Mesendoderm (in vitro differentiated cells): ENCODE data around the gene COPS9.

ENCODE experiments used
- DNase-seq: peaks from one replicate; pipeline ENCODE4 v3.0.0; 2013
- H2AK5ac ChIP-seq: 2 replicates; pipeline ENCODE4 v1.6.1; 2013; ENCODE audit warnings: low read length, inconsistent platforms
- H2BK120ac ChIP-seq: 2 replicates; pipeline ENCODE4 v1.6.1; 2013; ENCODE audit warnings: low read depth, mild to moderate bottlenecking, low read length, moderate library complexity, mixed read lengths
- H2BK15ac ChIP-seq: replicated peaks from 2 replicates; pipeline ENCODE4 v1.6.1; 2013; ENCODE audit warnings: low read depth, mild to moderate bottlenecking, moderate library complexity
- H2BK5ac ChIP-seq: 2 replicates; pipeline ENCODE4 v1.6.1; 2013; ENCODE audit warnings: low read length, inconsistent platforms
- H3K18ac ChIP-seq: 2 replicates; pipeline ENCODE4 v1.6.1; 2013; ENCODE audit warnings: mild to moderate bottlenecking, low read length, mixed read lengths
- H3K23ac ChIP-seq: one replicate; pipeline ENCODE4 v1.6.1; 2013; ENCODE audit warnings: low read length
- H3K27ac ChIP-seq: 2 replicates; pipeline ENCODE4 v1.5.1; 2013; ENCODE audit warnings: low read depth, mild to moderate bottlenecking, inconsistent platforms, low read length, moderate library complexity
- H3K27me3 ChIP-seq: 2 replicates; pipeline ENCODE4 v1.6.1; 2013; ENCODE audit warnings: low read length, control low read depth, mild to moderate bottlenecking, inconsistent platforms; ENCODE audit not compliant: insufficient read depth, poor library complexity
- H3K36me3 ChIP-seq: 2 replicates; pipeline ENCODE4 v1.6.1; 2013; ENCODE audit warnings: low read length, inconsistent platforms; ENCODE audit not compliant: control insufficient read depth, insufficient read depth
- H3K4ac ChIP-seq: one replicate; pipeline ENCODE4 v1.6.1; 2013; ENCODE audit warnings: low read depth, mild to moderate bottlenecking, low read length, moderate library complexity
- H3K4me1 ChIP-seq: 2 replicates; pipeline ENCODE4 v1.6.1; 2013; ENCODE audit warnings: low read depth, low read length, inconsistent platforms; ENCODE audit not compliant: control insufficient read depth
- H3K4me2 ChIP-seq: 2 replicates; pipeline ENCODE4 v1.6.1; 2013; ENCODE audit warnings: low read length
- H3K4me3 ChIP-seq: 2 replicates; pipeline ENCODE4 v1.5.1; 2013; ENCODE audit warnings: mild to moderate bottlenecking, low read length
- H3K56ac ChIP-seq: one replicate; pipeline ENCODE4 v1.6.1; 2013; ENCODE audit warnings: low read length
- H3K79me1 ChIP-seq: 2 replicates; pipeline ENCODE4 v1.6.1; 2013; ENCODE audit warnings: low read length, inconsistent platforms
- H3K79me2 ChIP-seq: 2 replicates; pipeline ENCODE4 v1.6.1; 2013; ENCODE audit warnings: mild to moderate bottlenecking, low read length; ENCODE audit not compliant: control insufficient read depth, insufficient read depth
- H3K9ac ChIP-seq: 2 replicates; pipeline ENCODE4 v1.6.1; 2013; ENCODE audit warnings: low read length, inconsistent platforms
- H4K5ac ChIP-seq: one replicate; pipeline ENCODE4 v1.6.1; 2013; ENCODE audit warnings: low read length
- H4K8ac ChIP-seq: one replicate; pipeline ENCODE4 v1.6.1; 2013; ENCODE audit warnings: low read depth, mild to moderate bottlenecking, control low read depth, low read length, moderate library complexity
- WGBS: extraction: QIAGEN DNeasy Blood & Tissue Kit; methylation state at CpG from one replicate; pipeline ENCODE4 v1.1.7; 2013; ENCODE audit warnings: low lambda C conversion rate, missing lambda C conversion rate; ENCODE audit not compliant: insufficient coverage; ENCODE audit errors: extremely low coverage; 5-methylcytosine and 5-hydroxymethylcytosine counted together

Gene COPS9

GRCh38 chr2:240127911-240128607 is 8.0 kb downstream of the COPS9 start:
- whole genome bisulfite sequencing = no CpG with 5 or more reads among the region's 16 CpGs
- H3K27me3 ChIP-seq = no peaks in the 10 kb centered on the region
- peaks cover 14% of the 10 kb centered on the region for H3K36me3 ChIP-seq
- no peak overlapping the region for H2AK5ac ChIP-seq
- no peaks in the 10 kb centered on the region for H3K79me2 ChIP-seq
- no peak overlapping the region for H3K18ac ChIP-seq
- no peak overlapping the region for H3K27ac ChIP-seq
- H2BK5ac ChIP-seq = no peak overlapping the region
- H3K4me2 ChIP-seq = no peak overlapping the region
- peaks cover 3% of the 10 kb centered on the region for H3K79me1 ChIP-seq
- no peak overlapping the region for H3K4me3 ChIP-seq
- H2BK15ac ChIP-seq = no peak overlapping the region
- H3K56ac ChIP-seq = no peak overlapping the region
- H3K23ac ChIP-seq = no peak overlapping the region
- no peak overlapping the region for H4K5ac ChIP-seq
- H3K4ac ChIP-seq = no peak overlapping the region
- H2BK120ac ChIP-seq = no peak overlapping the region
- H4K8ac ChIP-seq = no peak overlapping the region
- no peak for DNase-seq
- H3K4me1 ChIP-seq = no peaks in the 10 kb centered on the region
- no peak overlapping the region for H3K9ac ChIP-seq

DNA sequence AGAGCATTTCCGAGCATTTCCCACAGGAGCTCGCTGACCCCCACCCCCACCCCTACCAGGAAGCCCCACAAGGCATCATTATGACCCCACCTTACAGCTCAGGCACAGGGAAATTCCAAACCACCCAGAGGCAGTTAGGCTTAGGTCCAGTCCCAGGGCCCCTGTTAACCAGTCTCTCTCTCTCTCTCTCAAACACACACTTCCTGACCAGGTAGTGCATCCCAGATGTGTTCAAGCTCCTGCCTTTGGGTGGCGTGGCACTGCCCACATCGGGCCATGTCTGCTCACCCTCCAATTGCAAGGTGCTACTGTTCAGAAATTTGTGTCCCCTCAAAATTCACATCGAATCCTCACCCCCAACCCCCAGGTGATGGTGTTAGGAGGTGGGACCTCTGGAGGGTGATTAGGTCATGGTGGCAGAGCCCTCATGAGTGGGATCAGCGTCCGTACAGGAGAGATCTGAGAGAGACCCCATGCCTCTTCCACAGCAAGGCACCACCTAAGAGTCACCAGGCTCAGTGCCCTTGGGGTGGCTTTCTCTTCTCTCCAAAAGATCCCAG is 8.8 kb downstream of the COPS9 start:
- H3K79me2 ChIP-seq = no peaks in the 10 kb centered on the region
- no peak overlapping the region for H2AK5ac ChIP-seq
- no peak overlapping the region for H2BK15ac ChIP-seq
- H4K5ac ChIP-seq = no peak overlapping the region
- no peaks in the 10 kb centered on the region for H3K27me3 ChIP-seq
- no peak overlapping the region for H4K8ac ChIP-seq
- H3K18ac ChIP-seq = no peak overlapping the region
- H2BK5ac ChIP-seq = no peak overlapping the region
- no peak overlapping the region for H3K27ac ChIP-seq
- H3K23ac ChIP-seq = no peak overlapping the region
- H3K4me2 ChIP-seq = no peak overlapping the region
- no peak overlapping the region for H3K56ac ChIP-seq
- H3K4me1 ChIP-seq = no peaks in the 10 kb centered on the region
- WGBS = no CpG with 5 or more reads among the region's 7 CpGs
- H3K36me3 ChIP-seq = peaks cover 14% of the 10 kb centered on the region
- H3K4me3 ChIP-seq = no peak overlapping the region
- no peak for DNase-seq
- no peak overlapping the region for H3K4ac ChIP-seq
- peaks cover under 1% of the 10 kb centered on the region for H3K79me1 ChIP-seq
- H2BK120ac ChIP-seq = no peak overlapping the region
- H3K9ac ChIP-seq = no peak overlapping the region

- H4K5ac ChIP-seq = no peak overlapping the region
- no peaks in the 10 kb centered on the region for H3K79me1 ChIP-seq
- H3K27ac ChIP-seq = no peak overlapping the region
- H3K36me3 ChIP-seq = peaks cover 14% of the 10 kb centered on the region
- no peaks in the 10 kb centered on the region for H3K79me2 ChIP-seq
- H3K18ac ChIP-seq = no peak overlapping the region
- H4K8ac ChIP-seq = no peak overlapping the region
- no peak for DNase-seq
- H2BK120ac ChIP-seq = no peak overlapping the region
- no peak overlapping the region for H3K23ac ChIP-seq
- H3K27me3 ChIP-seq = no peaks in the 10 kb centered on the region
- H3K56ac ChIP-seq = no peak overlapping the region
- no CpG with 5 or more reads among the region's 10 CpGs for WGBS
- H3K4me1 ChIP-seq = no peaks in the 10 kb centered on the region
- no peak overlapping the region for H2BK5ac ChIP-seq
- no peak overlapping the region for H3K4ac ChIP-seq
- H2AK5ac ChIP-seq = no peak overlapping the region
- H3K4me2 ChIP-seq = no peak overlapping the region
- no peak overlapping the region for H3K9ac ChIP-seq
- no peak overlapping the region for H3K4me3 ChIP-seq
- H2BK15ac ChIP-seq = no peak overlapping the region
Observed at GRCh38 chr2:240126731-240127130, 9.4 kb downstream of the COPS9 start.

DNA sequence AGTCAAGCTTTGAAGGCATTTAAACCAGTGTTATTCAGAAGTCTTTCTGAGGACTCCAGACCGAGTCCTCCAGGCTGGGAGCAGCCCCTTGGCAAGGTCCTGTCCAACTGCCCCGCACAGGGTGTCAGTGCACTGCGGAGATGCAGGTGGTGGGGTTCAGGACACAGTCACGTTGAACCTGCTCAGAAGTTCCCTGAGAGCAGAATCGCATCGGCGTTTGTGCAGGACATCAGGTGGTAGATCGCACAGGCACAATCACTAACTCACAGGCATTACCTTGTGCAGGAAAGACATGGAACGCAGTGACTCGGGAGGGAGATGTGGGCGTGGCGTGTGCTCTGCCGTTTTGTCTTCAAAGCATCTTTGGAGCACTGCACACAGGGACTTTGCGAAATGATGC is 10.4 kb downstream of the COPS9 start:
- no CpG with 5 or more reads among the region's 14 CpGs for WGBS
- Histone ChIP-seq H3K18ac (no peak overlapping the region), H4K5ac (no peak overlapping the region), H3K56ac (no peak overlapping the region), H3K27ac (no peak overlapping the region), H3K9ac (no peak overlapping the region), H3K4ac (no peak overlapping the region), H3K79me1 (no peaks in the 10 kb centered on the region), H4K8ac (no peak overlapping the region), H3K79me2 (no peaks in the 10 kb centered on the region), H3K23ac (no peak overlapping the region), H3K27me3 (no peaks in the 10 kb centered on the region), H3K4me3 (no peak overlapping the region), H2BK5ac (no peak overlapping the region), H2BK120ac (no peak overlapping the region), H3K4me1 (no peaks in the 10 kb centered on the region), H3K36me3 (peaks cover 14% of the 10 kb centered on the region), H2BK15ac (no peak overlapping the region), H3K4me2 (no peak overlapping the region), H2AK5ac (no peak overlapping the region)
- no peak for DNase-seq

DNA sequence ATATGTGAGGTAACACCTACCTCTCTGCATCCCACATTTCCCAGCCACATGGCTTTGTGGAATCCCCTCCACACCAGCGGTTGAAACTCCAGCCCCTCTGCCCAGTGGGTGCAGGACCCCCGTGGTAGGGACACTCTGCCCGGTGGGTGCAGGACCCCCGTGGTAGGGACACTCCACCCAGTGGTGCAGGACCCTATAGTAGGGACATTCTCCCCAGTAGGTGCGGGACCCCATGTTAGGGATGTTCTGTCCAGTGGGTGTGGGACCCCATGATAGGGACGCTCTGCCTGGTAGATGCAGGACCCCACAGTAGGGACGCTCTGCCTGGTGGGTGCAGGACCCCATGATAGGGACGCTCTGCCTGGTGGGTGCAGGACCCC is 11.5 kb downstream of the COPS9 start:
- H4K8ac ChIP-seq = no peak overlapping the region
- no peak overlapping the region for H2BK120ac ChIP-seq
- H2BK15ac ChIP-seq = no peak overlapping the region
- H3K9ac ChIP-seq = no peak overlapping the region
- no peak overlapping the region for H3K18ac ChIP-seq
- H3K79me2 ChIP-seq = no peaks in the 10 kb centered on the region
- no peaks in the 10 kb centered on the region for H3K4me1 ChIP-seq
- no peak overlapping the region for H3K4ac ChIP-seq
- H3K27me3 ChIP-seq = no peaks in the 10 kb centered on the region
- H3K56ac ChIP-seq = no peak overlapping the region
- H3K23ac ChIP-seq = no peak overlapping the region
- H3K4me2 ChIP-seq = no peak overlapping the region
- no peak overlapping the region for H2AK5ac ChIP-seq
- DNase-seq = no peak
- no peak overlapping the region for H3K4me3 ChIP-seq
- H3K79me1 ChIP-seq = no peaks in the 10 kb centered on the region
- no peak overlapping the region for H3K27ac ChIP-seq
- H4K5ac ChIP-seq = no peak overlapping the region
- WGBS = no CpG with 5 or more reads among the region's 8 CpGs
- H3K36me3 ChIP-seq = peaks cover 8% of the 10 kb centered on the region
- no peak overlapping the region for H2BK5ac ChIP-seq
